ENCODE results near the gene SCAANT1.

Gene SCAANT1

DNA sequence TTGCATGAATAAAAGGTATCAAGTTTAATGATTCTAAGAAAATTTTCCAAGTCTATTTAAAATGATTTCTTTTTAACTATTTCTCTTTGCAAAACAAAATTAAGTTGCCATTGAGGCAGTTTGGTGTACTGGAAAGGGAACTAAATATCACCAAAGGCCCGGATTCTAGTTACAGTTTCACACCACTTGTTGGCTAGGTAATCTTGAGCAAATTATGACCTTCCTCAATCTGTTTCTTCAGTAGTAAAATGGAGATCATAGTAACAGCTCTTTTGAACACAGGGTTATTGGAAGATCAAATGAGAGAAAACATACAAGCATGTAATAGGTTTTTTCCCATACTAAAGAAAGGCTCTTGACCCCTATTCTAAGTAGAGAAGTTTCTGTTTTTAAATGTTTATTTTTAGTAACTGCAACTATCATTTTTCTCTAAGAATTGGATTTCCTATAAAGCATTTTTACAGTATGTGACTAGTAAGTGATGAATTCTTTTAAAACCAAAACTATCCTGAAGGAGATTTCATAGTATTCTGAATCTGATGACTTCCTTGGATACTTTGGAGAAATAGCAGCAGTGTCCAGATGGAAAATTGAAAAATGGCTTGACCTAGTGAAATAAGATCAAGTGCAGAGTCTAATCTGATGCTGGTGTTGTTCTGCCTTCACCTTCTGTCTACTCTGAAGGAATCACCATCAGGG is 15.7 kb downstream of the SCAANT1 start:
- no peak for TF ChIP-seq MYC (IDR thresholded peaks at IDR 0.05; ENCODE audit: low read depth, low read length)
- no peak for TF ChIP-seq POLR2A (IDR thresholded peaks at IDR 0.05; ENCODE audit: extremely low read depth, insufficient read length)
- no peak for TF ChIP-seq MAX (IDR thresholded peaks at IDR 0.05; ENCODE audit: low read depth, low read length)
- no peak overlapping the region for H3K4me3 ChIP-seq (ENCODE audit: low read depth, low read length)
- DNase-seq (ENCODE audit: low read depth), result no peak

DNA sequence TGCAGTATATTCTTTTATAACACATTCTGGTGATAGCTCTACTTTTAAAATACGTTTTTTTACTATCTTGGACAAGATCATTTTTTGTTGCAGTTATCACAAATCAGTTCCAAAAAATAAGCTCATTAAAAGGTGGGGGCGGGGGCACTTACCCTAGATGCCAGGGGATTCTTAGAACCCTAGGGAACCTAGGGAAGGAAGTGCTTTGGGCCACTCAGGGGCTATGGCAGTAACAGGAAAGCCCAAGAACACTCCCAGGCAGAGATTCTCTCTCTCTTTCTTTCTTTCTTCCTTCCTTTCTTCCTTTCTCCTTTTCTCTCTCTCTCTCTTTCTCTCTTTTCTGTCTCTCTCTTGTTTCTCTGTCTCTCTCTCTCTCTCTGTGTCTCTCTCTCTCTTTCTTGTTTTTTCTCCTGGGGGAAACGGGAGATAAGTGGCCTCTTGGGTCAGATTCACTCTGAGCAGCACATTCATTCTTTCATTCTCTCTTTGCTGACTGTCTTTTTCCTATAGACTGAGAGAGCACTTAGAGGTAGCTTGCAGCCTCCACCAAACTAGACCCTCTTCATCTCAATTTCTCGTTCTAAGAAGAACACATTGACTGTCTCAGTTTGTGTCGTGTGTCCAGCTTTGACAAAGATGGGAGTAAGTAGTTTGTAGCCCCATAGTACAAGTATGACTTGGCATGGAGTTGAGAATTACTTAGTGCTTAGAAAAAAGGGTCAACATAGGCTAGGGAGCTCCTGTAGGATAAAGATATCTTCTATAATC is 16.6 kb downstream of the SCAANT1 start:
- H3K4me3 ChIP-seq (ENCODE audit: low read depth, low read length), result no peak overlapping the region
- TF ChIP-seq, protein P1, sequence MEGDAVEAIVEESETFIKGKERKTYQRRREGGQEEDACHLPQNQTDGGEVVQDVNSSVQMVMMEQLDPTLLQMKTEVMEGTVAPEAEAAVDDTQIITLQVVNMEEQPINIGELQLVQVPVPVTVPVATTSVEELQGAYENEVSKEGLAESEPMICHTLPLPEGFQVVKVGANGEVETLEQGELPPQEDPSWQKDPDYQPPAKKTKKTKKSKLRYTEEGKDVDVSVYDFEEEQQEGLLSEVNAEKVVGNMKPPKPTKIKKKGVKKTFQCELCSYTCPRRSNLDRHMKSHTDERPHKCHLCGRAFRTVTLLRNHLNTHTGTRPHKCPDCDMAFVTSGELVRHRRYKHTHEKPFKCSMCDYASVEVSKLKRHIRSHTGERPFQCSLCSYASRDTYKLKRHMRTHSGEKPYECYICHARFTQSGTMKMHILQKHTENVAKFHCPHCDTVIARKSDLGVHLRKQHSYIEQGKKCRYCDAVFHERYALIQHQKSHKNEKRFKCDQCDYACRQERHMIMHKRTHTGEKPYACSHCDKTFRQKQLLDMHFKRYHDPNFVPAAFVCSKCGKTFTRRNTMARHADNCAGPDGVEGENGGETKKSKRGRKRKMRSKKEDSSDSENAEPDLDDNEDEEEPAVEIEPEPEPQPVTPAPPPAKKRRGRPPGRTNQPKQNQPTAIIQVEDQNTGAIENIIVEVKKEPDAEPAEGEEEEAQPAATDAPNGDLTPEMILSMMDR (IDR thresholded peaks at IDR 0.05; ENCODE audit: low read depth, low read length), result no peak
- no peak for TF ChIP-seq POLR2A (IDR thresholded peaks at IDR 0.05; ENCODE audit: extremely low read depth, insufficient read length)
- no peak for DNase-seq (ENCODE audit: low read depth)

DNA sequence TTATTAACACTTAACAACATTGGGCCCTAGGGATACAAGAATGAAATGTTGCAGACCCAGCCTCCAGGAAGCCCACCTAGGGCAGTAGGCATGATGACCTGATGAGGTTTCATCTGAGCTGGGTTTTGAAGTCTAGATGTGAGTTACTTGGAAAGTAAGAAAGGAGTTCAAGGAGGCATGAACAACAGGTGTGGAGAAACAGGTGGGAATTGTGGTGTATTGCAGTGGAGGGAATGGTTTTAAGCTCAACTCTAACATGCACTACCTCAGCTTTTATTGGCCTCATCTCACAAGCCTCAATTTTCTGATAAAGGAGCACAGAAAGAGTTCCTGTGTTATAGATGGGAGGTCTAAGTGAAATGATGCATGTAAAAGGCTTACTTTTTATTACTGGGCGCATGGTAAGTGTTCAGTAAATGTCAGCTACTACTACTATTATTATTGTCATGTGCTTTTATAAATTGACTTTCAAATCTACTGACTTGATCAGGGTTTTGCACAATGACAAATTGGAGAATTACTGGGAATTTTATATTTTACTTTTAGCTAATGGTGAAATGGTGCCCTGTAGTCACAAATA is 19.3 kb downstream of the SCAANT1 start:
- DNase-seq (ENCODE audit: low read depth), result no peak
- no peak for TF ChIP-seq MYC (IDR thresholded peaks at IDR 0.05; ENCODE audit: low read depth, low read length)
- TF ChIP-seq, protein P1 (IDR thresholded peaks at IDR 0.05; ENCODE audit: low read depth, low read length), result no peak
- no peak for TF ChIP-seq POLR2A (IDR thresholded peaks at IDR 0.05; ENCODE audit: extremely low read depth, insufficient read length)
- no peak for TF ChIP-seq MAX (IDR thresholded peaks at IDR 0.05; ENCODE audit: low read depth, low read length)
- no peak overlapping the region for H3K4me3 ChIP-seq (ENCODE audit: low read depth, low read length)

DNA sequence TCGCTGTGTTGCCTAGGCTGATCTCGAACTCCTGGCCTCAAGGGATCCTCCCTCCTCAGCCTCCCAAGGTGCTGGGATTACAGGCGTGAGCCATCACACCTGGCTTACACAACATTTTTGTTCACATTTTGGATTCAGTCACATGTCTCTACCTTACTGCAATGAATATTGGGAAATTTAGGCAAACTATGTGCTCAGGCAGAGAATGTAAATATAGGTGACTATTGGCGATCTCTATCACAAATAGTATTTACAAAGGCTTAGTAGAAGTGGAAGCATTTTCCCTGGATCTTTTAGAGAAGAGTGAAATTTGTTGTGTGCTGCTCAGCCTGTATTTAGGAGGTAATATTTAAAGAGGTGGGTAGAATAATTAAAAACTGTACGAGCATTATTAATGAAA is 20.7 kb downstream of the SCAANT1 start:
- TF ChIP-seq MAX (IDR thresholded peaks at IDR 0.05; ENCODE audit: low read depth, low read length) (no peak), POLR2A (IDR thresholded peaks at IDR 0.05; ENCODE audit: extremely low read depth, insufficient read length) (no peak), MYC (IDR thresholded peaks at IDR 0.05; ENCODE audit: low read depth, low read length) (no peak)
- TF ChIP-seq, protein P1 (IDR thresholded peaks at IDR 0.05; ENCODE audit: low read depth, low read length), result no peak
- no peak for DNase-seq (ENCODE audit: low read depth)
- no peak overlapping the region for H3K4me3 ChIP-seq (ENCODE audit: low read depth, low read length)

DNA sequence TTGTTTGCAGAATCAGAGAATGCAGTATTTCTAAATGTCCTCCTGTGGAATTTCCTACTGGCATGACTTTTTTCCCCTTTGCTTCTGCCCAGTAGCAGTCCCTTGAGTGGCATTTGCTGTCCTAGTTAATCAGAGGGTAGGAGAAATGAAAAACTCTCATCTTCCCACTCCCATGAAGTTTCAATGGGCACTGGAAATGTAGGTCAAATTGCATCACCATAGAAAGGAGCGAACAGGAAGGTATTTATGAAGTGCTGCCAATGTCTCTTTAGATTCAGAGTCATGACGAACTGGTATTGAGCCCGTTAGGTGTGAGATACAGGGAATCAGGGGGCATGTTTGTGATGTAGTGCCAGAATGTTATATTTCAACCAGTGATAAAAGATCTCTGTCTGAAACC is 25.3 kb downstream of the SCAANT1 start:
- no peak for TF ChIP-seq MAX (IDR thresholded peaks at IDR 0.05; ENCODE audit: low read depth, low read length)
- no peak for TF ChIP-seq POLR2A (IDR thresholded peaks at IDR 0.05; ENCODE audit: extremely low read depth, insufficient read length)
- TF ChIP-seq, protein P1 (IDR thresholded peaks at IDR 0.05; ENCODE audit: low read depth, low read length), result no peak
- no peak for TF ChIP-seq MYC (IDR thresholded peaks at IDR 0.05; ENCODE audit: low read depth, low read length)
- H3K4me3 ChIP-seq (ENCODE audit: low read depth, low read length), result no peak overlapping the region
- DNase-seq (ENCODE audit: low read depth), result no peak

DNA sequence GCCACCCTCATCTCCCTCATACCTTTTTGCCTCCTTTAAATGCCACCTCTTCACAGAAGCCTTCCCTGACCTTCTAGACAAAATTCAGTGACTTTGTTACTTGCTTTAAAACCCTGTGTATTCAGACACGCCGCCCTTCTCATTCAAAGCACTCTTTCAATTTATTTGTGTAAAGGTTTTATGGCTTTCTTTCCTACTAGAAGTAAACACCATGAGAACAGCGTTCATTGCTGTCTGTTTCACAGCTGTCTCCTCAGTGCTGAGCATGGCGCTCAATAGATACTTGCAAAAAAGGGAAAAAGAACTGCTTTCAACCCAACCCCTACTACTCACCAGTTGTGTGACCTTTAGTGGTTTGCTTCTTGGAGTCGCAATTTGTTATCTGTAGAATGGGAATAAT is 31.5 kb downstream of the SCAANT1 start:
- TF ChIP-seq MYC (IDR thresholded peaks at IDR 0.05; ENCODE audit: low read depth, low read length) (no peak), MAX (IDR thresholded peaks at IDR 0.05; ENCODE audit: low read depth, low read length) (no peak), POLR2A (IDR thresholded peaks at IDR 0.05; ENCODE audit: extremely low read depth, insufficient read length) (no peak)
- TF ChIP-seq, protein P1 (IDR thresholded peaks at IDR 0.05; ENCODE audit: low read depth, low read length), result no peak
- no peak overlapping the region for H3K4me3 ChIP-seq (ENCODE audit: low read depth, low read length)
- DNase-seq (ENCODE audit: low read depth), result no peak
